Stimulated activated CD4-positive, alpha-beta T cell treated with anti-CD3 and anti-CD28 coated beads, Interleukin-4, amount 100 ng/mL, for 1 hour (primary cell): ENCODE results near the gene TAB2.
"Not testable (repeated sequence)": the region's sequence is repeated elsewhere in the genome, so short reads cannot be mapped to it uniquely, and the experiment has no call there.

Experiments used
- DNase-seq: peaks from one replicate; pipeline ENCODE4 v3.0.0-alpha.2; 2020

The TAB2 gene

DNA sequence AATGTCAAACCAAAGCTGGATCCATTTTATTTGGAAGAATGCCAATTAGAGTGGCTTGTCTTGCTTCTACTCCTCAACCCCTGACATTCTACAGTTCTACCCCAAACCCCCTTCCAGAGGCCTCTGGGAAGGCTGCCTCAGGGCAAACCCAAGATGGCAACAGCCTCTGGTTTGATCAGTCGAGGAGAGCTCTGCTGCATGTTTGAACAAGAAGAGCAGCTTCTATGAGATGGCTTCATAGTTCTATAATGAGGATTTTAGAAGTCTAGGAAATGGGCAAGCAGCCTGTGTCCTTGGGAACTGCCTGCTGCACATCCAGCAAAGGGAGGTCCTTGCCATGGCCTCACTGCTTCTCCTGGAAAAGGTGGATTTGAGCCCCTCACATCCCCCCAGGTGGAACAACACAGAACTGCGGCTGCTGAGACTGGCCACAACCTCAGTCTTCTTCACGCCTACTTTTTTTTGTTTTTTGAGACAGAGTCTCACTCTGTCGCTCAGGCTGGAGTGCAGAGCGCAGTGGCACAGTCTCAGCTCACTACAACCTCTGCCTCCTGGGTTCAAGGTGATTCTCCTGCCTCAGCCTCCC lies 129.4 kb downstream of the TAB2 start:
- no peak for DNase-seq

DNA sequence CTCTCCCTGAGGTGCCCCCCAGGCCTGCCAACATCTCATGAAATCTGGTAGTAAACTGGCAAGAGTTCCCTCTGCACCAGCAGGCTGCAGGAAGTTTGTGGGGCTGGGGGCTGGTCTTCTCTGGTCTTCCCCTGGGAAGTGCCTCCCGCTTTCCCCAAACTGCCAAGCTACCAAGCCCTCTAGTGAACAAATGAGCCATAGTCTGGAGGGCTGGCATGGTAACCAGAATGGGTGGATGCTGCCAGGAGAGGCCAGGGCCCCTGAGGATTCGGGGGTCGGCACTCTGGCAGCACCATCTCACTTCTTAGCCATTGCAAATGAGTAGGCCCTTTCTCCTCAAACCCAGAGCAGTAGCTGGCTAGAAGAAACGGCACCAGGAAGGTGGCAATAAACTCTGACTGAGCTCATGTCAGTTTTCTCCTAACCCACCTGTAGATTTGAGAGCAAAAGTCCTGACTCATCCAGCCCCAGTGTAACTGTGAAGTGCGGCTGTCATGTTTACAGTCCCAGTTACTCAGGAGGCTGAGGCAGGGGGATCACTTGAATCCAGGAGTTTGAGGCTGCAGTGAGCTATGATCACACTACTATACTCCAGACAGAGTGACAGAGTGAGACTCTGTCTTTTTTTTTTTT lies 131.4 kb downstream of the TAB2 start:
- no peak for DNase-seq

DNA sequence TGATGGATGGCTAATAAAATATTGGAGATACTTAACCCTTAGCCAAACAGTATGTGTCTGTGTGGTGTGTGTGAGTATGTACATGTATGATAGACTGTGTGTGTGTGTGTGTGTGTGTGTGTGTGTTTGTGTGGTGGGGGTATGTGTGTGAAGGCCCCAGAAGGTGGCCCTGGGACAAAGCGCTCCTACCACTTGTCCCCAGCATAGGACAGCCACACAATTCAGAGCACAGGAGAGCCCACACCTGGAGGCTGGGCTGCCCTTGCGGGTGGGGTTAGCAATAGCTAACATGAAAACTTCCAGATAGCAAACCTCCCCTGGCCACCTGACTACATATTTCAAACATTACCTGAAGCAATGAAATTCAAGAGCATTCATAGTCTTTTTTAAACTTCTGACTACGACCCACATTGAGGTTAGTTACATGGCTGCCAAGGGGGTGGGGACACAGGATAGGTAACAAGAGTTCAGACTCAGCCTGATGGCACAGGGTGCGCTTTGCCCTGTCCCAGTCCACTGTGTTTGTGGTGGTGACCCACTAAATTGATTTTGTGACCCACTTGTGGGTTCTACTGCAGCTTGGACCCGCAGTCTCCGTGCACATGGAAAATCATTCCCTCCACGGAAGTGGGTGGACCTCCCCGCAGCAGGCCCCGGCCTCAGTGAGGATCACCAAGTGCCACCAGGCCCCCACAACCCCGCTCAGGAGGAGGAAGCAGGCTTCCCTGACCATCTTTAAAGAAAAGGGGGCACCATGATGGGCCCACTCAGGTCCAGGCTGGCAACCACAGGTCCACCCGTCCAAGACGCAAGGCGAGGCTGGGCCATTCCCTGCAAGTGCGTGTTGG lies 132.5 kb downstream of the TAB2 start:
- DNase-seq = no peak

DNA sequence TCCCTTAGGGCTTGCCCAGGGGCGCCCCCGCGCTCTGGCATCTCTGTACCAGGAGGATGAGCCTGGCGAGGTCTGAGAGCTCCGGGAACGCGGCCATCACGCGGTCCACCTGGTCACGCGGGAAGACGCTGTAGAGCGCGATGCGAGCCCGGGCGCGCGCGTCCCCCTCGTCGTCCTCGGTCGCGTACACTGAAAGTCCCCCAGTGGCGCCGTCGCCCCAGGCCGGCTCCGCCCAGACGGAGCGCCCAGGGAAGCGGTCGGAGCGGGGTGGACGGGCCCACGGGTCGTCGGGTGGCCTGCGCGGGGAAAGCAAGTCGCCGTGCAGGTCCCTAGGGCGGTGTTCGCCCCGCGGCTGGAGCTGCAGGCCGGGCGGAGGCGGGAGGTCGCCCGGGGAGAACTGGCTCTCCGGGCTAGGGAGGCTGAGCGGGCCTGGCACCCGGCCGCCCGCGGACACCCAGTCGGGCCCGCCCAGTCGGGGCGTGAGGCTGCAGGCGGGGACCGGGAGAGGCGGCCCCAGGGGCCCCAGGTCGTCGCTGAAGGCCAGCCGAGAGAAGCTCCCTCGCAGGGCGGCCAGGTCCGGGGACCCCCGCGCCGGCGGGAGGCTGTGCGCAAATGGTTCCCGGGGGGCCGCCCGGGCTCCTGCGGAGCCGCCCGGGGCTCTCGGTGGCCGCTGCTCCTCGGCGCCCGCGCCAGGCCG lies 133.3 kb downstream of the TAB2 start:
- no peak for DNase-seq

DNA sequence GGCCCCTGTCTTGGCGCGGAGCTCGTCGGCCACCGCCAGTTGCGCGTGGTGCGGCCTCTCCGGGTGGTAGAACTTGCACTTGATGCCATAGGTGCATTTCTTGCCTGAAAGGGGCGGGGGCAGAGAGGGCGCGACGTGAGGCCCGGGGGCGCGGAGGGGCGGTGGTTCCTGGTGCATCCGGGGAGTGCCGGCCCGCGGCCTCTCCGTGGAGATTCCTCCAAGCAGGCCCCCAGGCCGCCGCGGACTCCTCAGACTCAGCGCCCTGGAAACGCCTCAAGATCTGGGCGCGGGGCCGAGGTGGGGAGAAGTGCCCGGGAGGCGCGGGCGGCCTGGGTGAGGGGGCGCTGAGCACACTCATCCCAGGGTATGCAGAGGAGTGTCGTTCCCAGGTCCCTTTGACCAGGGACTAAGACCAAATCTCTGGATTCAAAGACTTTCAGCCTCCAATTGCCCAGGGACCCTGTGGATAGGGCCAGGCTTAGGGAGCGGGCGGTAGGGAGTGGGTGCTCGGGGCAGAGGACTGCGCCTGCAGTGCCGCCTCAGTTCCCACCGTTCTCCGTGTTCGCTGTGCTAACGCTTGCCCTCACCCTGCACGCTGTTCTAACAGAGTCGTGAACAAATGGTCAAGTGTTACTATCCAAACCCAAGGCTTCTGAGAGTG lies 134.0 kb downstream of the TAB2 start:
- DNase-seq = no peak

DNA sequence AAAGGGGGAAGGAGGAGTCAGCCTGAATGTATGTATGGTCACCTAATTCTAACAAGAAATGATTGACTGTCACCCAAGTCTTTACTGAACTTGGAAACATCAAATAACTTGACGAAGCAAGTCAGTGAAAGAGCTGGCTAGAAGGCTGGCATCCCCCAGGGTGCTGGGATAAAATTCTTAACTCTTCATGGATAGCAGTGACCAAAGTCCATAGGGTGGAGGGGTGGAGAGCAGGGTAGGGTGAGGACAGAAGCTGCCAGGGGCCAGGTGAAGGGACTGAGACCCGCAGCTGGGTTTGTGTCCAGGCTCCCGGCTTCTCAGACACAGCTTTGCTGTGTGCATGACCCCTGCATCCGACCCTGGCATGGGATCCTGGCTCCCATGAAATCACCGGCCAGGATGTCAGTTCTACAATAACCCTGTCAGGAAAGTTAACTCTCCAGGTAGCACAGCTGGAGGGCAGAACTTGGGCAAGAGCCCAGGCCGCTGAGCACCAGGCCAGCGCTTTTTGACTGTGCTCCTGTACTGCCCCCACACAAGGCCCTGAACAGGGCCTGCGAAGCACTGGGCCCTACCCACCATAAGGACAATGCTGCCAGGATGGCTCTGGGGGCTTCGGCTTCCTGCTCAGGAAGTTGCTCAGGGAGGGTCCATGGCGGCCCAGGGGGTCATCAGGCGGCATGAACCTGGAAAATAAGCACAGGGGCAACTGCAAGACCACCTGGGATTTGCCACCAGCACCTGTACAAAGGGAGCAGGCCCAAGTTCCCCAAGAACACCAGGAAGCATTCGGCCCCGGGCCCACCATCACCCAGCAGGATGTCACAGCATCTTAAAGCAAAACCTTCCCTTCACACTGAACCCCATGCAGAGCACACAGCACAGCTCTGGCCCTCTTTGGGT lies 134.8 kb downstream of the TAB2 start:
- DNase-seq = no peak

DNA sequence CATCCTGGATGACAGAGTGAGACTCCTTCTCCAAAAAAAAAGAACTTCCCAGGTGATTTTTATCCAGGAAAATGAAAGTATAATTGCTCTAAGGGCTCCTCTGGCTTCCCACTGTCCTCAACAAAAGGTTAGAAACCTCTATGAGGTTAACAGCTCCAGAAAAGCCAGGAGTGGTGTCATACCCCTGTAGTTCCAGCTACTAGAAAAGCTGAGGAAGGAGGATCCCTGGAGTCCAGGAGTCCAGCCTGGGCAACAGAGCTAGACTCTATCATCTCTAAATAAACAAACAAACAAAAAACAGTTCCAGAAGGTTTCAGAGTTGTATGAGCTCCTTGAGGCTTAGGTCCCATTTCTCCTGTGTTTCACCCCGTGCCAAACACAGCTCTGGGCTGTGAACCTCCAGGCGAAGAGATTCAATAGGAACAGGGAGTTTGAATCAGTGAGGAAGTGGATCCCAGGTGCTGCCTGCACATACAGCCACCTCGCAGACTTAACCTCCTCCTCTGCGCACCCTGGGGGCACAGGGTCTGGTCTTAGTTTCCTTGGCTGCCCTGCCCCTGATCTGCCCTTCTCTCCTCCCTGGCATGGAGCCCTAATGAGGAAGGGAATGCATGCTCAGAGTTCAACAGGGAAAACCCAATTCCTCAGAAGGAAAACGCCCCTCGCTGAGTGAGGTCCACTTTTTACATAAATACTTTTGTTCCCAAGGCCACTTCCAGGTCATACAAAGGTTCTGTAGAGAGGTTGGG lies 136.3 kb downstream of the TAB2 start:
- no peak for DNase-seq

DNA sequence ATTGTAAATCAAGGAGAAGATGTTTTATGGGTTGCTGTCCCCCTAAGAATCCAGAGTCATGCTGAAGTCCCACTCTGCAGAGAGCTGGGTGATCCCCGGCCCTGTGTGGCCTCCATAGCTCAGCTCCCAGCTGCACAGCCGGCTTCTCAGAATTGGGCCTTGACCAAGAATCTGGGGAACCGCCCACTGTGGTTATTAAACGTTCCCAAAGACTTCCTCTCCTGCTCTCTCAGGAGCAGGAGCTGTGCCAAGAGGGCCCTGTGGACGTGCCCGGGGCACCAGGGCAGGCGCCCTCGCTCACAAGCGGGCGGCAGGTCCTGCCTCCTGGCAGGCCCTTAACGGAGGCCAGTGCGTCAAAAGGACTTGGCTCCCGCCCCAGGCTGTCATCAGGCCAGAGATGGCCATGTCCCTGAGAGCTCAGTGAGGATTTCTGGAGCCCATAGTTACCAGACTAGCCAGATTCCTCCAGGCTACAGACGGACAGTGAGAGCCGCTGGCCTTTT lies 136.9 kb downstream of the TAB2 start:
- no peak for DNase-seq

DNA sequence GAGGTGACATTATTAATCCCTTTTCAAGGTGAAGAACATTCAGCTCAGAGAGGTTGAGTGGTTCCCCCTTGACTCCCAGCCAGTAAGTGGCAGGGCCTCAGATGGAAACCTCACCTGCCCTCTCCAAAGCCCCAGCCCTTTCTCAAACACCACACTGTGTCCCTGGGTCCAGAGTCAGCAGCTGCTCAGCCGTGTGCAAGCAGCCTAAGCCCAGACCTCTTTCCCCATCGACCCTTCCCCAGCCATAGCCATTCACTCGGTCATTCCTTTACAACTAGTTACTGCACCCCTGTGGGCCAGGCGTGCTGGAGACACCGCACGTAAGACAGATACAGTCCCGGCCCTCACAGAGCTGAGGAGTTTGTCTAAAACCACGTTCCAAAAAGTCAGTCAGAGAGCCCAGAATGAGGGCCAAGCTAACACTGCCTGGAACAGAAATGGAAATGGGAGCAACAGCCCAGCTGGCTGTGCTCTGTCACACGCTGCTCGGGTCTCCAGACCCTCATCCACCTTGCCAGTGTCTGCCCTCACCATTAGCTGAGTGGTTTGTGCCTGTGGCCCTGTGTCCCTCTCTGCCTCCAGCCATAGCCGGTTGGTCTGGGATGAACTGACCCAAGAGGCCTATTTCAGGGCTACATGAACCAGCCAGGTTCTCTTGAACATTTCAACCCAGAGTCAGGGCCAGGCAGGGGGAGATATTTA lies 137.7 kb downstream of the TAB2 start:
- DNase-seq = no peak

DNA sequence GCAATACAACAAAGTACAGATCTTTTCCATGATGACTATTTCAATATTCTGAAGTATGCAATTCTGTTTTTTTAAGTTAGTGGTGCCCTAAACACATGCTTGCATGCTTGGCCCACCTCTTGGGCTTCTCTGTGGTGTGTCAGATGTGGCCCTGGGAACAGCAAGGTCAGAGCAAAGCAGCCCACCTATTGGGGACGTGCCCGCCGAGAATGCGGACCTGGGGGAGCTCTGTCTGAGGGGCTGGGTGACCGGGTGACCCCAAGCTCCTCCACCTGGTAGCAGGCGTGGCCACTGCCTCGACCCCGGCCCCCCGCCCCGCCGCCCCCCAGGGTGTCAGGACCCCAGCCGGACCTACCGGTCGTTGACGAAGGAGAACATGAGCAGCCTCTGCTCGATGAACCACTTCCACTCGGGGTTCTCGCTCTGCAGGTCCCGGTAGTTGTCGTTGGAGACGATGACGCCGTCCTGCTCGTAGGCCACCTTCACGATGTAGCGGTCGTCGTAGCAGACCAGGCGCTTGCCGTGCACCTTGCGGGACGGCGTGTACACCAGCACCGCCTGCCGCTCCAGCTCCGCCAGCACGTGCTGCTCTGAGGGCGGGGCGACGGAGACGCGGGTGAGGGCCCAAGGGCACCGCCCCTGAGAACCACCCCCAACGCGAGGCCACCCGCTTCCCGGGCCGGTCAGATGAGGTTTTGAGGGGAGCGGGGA lies 139.0 kb downstream of the TAB2 start:
- no peak for DNase-seq

DNA sequence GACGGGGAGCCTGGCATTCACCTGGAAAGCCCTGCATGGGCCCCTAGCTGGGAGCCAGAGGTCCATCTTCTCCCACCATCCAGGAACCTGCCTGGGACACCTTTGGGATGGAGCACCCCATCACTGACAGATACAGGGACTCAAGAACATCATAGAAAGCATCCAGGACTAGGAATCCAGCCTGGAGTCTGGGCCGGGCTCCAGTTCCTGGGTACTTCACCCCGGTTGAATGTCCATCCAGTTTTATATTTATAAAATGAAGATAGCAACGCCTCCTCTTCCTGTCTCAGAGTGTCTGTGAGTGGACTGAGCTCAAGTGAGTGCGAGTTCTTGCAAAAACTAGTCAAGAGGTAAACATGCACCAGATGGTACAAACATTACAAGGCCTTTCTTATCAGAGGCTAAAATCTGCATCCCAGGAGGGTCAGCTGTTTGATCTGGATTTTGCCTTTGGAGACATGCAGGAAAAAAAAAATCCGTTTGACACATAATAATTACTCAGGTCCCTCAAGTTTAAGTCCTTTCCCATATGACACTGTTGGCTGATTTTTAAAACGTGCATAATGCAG lies 139.9 kb downstream of the TAB2 start:
- no peak for DNase-seq

DNA sequence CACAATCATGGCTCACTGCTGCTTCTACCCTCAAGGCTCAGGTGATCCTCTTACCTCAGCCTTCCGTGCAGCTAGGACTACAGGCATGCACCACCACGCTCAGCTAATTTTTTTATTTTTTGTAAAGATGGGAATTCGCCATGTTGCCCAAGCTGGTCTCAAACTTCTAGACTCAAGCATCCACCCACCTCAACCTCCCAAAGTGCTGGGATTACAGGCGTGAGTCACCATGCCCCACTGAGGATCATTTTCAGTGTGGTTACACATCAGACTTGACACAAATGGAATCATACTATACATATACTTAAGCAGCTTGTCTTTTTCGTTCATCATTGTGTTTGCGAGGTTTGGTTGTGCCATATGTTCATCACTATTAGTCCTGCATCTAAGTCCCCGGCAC lies 140.7 kb downstream of the TAB2 start:
- no peak for DNase-seq

DNA sequence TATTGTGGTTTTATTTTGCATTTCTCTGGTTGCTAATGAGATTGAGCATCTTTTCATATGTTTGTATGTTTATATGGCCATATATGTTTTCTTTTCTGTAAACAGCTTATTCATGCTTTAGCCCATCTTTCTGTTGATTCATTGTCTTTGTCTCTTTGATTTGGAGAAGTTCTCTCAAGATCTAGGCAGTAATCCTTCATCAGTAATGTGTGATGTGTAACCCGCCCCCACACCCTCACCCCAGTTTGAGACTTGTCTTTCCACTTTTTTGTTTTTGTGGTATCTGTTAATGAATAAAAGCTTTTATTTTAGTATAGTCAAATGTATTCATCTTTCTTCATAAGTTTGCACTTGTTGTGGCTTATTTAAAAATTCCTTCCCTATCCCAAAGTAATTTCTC lies 141.3 kb downstream of the TAB2 start:
- DNase-seq = no peak

DNA sequence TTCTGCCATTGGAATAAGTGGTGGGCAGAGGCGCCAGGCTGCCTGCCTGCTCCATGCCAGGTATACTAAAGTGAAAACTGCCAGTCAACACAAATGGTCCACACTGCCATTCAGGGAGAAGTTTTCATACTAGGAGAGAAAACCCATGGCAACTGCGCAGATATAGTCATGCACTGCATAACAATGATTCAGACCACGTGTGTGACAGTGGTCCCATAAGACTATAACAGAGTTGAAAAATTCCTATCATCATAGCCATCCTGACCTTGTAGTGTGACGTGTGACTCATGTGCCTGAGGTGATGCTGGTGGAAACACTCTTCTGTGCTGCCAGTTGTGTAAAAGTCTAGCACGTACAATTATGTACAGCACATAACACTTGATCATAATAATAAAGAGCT lies 142.2 kb downstream of the TAB2 start:
- no peak for DNase-seq

DNA sequence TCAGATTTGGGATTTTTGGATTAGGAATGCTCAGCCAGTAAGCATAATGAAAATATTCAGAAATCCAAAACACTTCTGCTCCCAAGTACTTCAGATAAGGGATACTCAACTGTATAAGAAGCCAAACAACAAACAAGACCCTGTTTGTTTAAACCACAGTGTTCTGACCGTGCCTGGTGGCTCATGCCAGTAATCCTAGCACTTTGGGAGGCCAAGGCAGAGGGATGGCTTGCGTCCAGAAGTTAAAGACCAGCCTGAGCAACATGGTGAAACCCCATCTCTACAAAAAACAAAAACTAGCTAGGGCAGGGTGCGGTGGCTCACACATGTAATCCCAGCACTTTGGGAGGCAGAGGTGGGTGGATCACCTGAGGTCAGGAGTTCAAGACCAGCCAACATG lies 142.7 kb downstream of the TAB2 start:
- DNase-seq = not testable (repeated sequence)
